Stimulated activated CD4-positive, alpha-beta T cell treated with anti-CD3 and anti-CD28 coated beads, Interleukin-15, amount 100 ng/mL, for 1 hour (primary cell): ENCODE results near the gene PLCXD3.

ENCODE experiments used
- DNase-seq, 2 donors: peaks; one replicate each; pipeline ENCODE4 v3.0.0-alpha.2; 2020; ENCODE audit warnings: low read depth in 1 of 2, low spot score in 1 of 2

PLCXD3 gene

GRCh38 chr5:41289970-41290464, 220.4 kb downstream of the PLCXD3 start:
- no peak for DNase-seq

GRCh38 chr5:41286696-41287095, 223.7 kb downstream of the PLCXD3 start:
- no peak for DNase-seq

GRCh38 chr5:41286165-41286564, 224.2 kb downstream of the PLCXD3 start:
- no peak for DNase-seq

GRCh38 chr5:41284938-41285337, 225.5 kb downstream of the PLCXD3 start:
- DNase-seq, result no peak

DNA sequence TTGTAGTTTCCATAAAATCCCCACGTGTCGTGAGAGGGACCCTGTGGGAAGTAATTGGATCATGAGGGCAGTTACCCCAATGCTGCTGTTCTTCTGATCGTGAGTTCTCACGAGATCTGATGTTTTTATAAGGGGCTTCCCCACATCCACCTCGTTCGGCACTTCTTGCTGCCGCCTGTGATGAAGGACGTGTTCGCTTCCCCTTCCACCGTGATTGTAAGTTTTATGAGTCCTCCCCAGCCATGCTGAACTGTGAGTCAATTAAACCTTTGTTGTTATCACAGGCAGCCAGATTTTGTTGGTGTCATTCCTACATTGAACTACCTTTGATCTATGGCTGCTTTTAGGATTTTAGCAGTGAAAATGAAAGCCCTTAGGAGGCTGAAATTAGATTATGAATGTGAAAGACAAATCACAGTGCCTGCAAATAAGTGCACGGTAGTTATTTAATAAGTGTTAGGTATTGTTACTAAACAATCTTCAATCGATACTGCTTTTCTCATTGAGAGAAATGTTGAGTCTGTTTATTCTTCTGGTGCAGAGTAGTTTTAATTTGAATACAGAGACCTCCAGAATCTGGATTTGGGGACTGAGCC, 229.1 kb downstream of the PLCXD3 start:
- DNase-seq, result no peak

GRCh38 chr5:41279040-41279439, 231.4 kb downstream of the PLCXD3 start:
- DNase-seq, result no peak

DNA sequence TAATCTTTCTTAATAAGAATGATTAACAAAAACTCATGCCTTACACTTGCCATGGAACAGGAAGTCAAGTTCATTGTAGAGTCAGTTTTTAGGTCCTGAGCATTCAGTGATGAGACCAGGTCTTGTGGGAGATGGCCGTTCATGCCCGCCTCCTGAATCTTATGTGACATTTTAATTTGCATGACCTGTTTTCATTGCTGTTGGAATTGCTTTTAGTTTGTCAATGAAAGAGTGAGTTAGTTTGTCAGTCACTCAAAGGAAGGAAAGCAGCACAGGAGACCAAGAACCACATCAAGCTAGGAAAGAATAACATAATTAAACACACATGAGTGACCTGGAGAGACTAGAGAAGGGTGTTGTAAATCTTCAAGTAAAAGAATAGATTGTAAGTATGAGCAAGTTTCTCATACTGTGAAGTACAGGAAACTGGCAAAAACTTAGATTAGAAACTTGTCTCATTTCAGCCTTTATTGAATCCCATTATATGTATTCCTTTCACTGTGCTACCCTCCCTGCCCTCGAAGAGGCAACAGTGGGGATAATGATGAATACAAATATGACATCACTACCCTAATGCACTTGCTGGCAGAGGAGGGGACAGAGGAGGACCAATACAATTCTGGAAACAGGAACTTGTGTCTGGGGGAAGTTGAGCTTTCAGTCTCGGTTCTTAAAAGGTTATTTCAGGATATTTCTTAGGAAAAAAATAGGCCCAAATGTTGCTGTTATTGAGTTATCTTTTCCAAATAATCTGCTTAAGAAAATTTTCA, 232.7 kb downstream of the PLCXD3 start:
- DNase-seq, result no peak

DNA sequence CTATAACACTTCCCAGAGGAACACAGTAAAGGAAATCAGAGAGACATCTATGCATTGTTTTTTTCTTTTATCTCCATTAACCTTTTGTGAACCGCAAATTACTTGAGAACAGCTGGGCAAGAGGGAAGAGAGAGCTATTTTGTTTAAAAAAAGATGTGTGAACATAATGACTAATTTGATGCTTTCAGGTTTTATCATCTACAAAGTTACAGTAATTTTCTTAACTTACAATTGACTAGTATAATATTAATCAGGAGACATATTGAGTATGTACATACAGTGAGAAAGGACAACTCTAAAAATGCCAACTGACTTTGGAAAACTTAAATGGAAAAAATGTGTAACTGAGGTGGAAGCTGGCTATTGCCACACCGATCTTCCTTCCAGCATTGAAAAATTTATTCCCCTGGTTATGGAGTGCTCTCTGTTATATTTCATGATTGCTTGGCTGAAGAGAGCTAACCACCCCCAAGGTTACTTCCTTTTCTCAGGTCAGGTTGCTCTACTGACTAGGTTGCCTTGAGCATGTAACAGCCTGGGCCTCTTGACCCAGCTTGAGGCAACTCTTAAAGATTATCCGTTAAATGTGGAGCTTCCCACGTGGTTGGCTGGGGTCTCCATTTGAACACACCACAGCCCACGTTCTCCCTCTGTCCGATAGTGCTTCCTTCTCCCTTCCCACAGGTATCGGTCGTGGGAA, 234.4 kb downstream of the PLCXD3 start:
- DNase-seq, result no peak

GRCh38 chr5:41270423-41271251, 239.8 kb downstream of the PLCXD3 start:
- no peak for DNase-seq

- no peak for DNase-seq
These were observed 241.5 kb downstream of the PLCXD3 start for GRCh38 chr5:41268894-41269293.

DNA sequence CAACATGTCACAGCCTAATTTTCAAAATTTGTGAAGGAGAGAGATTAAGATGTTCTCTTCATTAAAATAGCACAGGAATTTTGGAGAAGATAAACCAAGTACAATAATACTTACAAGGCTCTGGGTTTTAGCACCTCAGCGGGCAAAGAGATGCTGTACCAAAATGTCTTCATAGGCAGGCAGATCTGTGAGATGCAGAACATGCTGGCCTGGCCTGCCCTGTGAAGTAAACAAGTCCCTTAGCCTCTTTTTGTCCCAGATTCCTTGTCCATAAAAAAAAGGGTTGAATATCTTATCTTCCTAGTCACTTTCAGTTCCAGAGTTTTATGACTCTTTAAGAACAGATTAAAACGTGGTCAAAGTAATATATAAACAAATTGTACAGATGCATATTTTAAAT, 244.0 kb downstream of the PLCXD3 start:
- no peak for DNase-seq

GRCh38 chr5:41264019-41264418, 246.4 kb downstream of the PLCXD3 start:
- no peak for DNase-seq

- no peak for DNase-seq
These were observed 247.1 kb downstream of the PLCXD3 start for GRCh38 chr5:41263335-41263734.
